DMS79 (cell line): ENCODE results near the gene HSPB8.
A peak's percentile ranks its signal among the peaks of the same experiment; 100 is the strongest.

ENCODE experiments used
- DNase-seq: peaks from one replicate; lab custom pipeline; 2025; lab: John Stamatoyannopoulos, UW

HSPB8 gene

DNA sequence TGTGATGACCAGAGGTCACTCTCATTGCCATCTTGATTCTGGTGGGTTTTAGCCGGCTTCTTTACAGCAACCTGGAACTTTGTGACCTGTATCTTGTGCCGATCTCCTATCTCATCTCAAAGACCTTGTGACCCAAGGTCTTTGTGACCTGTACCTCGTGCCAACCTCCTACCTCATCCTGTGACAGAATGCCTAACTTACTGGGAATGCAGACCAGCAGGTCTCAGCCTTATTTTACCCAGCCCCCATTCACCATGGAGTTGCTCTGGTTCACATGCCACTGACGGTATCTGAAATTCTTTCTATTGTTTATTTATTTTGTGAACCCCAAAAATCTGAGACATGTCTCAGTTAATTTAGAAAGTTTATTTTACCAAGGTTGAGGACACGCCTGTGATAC, 7.4 kb upstream of the HSPB8 start:
- no peak for DNase-seq

DNA sequence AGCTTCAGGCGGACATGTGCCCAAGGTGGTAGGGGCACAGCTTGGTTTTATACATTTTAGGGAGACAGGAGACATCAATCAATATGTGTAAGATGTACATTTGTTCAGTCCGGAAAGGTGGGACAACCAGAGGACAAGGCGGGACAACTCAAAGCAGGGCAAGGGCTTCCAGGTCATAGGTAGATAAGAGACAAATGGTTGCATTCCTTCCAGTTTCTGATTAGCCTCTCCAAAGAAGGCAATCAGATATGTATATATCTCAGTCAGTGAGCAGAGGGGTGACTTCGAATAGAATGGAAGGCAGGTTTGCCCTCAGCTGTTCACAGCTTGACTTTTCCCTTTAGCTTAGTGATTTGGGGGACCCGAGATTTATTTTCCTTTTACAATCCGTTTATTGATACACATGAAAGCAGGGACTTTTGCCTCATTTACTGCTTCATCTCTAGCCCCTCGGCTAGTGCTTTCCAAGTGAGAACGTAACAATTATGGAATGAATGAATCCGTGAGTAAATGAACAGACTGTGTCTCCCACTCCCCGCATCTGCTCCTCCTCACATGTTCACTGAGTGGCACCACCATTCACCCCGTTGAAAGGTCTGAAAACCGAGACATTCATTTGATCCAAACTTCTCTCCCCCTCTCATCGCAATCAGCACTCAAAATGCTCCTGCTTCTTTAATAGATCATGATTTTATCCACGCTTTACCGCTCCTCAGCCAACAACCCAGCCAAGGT, 6.9 kb upstream of the HSPB8 start:
- DNase-seq = no peak

DNA sequence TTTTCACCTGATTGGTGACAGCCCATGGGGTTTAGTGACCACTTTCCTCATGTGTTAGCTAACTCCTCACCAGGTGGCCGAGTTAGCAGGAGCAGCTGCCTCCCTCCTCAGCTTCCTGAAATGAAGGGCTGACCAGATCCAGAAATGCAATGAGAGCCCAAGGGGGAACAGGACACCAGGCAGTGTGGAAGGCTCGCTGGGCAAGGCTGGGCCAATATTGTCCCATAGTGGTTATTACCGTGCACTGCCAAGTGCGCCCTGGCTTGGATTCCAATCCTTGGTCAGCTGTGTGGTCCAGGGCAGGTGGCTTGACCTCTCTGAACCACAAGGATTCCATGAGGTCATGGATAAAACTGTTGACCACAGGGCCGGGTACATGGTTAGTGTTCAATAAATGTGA, 3.6 kb upstream of the HSPB8 start:
- DNase-seq = no peak

DNA sequence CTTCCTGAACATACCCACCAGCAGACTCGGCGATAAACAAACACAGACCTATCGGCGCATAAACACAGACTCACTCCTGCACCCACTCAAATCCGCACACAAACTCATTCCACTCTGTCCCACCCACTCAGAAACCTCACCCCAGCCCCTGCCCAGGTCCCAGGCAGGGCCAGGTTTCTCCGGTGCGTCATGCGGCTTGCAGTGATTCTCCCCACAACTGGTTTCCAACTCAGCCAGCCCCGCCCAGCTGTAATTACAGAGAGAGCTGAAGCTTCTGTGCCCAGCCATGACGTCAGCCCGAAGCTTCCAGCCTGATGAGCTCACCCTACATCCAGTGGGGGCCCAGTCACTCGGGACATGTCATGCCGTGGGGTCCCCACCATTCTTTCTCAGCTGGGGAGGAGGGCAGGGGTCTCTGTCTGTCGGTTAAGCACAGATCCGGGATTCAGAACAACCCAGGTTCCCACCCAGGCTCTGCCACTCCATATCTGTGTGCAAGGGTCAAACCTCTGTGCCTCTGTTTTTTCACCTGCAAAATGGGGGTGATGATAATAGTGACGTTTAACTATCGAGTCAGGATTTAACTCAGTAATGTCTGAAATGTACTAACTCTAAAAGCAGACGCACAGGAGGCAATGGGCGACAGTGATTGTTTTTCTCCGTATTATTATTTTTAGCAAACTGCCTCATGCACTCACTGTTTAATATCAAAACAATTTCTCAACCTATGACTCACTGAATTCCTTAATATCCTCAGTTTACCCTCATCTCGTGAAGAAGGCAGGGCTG, 2.3 kb upstream of the HSPB8 start:
- peak; percentile 6 for DNase-seq

DNA sequence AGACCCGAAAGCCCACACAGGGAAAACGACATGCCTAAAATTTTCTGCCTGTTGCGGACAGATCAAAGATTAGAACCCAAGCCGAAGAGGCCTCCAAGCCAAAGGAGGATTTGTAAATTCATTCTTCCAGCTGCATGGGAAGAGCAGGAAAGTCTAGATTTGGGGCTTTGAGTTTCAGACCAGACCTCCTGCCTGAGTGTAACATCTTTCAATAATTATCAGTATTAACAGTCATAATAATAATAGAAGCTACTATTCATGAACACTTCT, 1.7 kb upstream of the HSPB8 start:
- DNase-seq = no peak

DNA sequence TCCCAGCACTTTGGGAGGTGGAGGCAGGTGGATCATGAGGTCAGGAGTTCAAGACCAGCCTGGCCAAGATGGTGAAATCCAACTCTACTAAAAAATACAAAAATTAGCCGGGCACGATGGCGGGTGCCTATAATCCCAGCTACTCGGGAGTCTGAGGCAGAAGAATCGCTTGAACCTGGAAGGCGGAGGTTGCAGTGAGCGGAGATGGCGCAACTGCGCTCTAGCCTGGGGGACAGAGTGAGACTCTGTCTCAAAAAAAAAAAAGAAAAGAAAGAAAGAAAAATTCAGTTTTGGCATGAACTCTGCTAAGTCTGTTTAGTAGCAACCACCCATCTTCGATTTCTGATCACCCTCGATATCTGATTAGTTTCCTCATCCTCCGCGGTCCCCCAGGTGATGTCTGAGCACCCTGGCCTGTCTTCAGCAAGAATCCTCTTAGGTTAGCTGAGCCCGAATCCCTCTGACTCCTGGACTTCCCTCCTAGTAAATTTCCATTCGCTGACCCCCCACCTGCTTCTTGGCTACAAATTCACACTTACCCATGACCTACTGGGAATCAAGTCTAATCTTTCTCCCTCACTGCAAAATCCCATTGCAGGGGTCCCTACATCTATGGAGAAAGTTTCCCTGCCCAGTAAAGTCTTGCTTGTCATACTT, 879 bp upstream of the HSPB8 start:
- DNase-seq = no peak

- no peak for DNase-seq
Observed at GRCh38 chr12:119179335-119180021, 747 bp downstream of the HSPB8 start.

GRCh38 chr12:119180380-119181040, 1.8 kb downstream of the HSPB8 start:
- DNase-seq = no peak

GRCh38 chr12:119181202-119181601, 2.5 kb downstream of the HSPB8 start:
- no peak for DNase-seq

GRCh38 chr12:119181944-119182343, 3.2 kb downstream of the HSPB8 start:
- DNase-seq = no peak

DNA sequence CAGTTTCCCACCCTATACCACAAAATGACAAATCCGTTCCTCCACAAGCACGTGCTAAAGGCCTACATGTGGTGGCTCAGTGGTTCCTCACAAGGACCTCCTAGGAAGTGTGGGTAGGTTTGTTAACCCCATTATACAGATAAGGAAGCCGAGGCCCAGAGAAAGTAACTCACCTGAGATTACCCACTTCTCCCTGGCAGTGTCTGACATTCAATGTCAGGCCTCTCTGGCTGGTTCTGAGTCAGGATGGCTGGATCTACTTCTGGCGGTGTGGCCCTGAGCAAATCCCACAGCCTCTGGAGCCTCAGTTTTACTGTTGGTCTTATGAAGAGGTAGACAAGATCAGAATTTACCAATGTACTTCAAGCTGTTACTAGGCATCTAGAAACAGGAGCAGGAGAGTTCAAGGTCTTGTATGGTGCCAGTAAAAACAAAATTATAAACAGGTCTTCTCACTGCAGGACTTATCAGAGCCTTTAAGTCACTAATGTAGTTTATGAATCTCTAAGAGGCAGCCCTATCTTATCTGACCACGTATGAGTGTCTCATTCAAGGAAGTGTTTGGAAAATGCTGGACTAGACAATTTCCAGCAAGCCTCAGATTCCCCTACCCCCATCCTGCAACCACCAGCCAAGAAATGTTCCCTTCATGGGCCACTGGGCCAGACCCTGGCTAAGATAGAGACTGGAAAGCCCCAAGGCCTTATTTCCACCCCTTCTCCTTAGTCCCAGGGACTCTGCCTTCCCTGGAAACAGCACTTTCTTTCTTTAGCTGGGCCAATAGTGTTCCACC, 4.2 kb downstream of the HSPB8 start:
- no peak for DNase-seq

DNA sequence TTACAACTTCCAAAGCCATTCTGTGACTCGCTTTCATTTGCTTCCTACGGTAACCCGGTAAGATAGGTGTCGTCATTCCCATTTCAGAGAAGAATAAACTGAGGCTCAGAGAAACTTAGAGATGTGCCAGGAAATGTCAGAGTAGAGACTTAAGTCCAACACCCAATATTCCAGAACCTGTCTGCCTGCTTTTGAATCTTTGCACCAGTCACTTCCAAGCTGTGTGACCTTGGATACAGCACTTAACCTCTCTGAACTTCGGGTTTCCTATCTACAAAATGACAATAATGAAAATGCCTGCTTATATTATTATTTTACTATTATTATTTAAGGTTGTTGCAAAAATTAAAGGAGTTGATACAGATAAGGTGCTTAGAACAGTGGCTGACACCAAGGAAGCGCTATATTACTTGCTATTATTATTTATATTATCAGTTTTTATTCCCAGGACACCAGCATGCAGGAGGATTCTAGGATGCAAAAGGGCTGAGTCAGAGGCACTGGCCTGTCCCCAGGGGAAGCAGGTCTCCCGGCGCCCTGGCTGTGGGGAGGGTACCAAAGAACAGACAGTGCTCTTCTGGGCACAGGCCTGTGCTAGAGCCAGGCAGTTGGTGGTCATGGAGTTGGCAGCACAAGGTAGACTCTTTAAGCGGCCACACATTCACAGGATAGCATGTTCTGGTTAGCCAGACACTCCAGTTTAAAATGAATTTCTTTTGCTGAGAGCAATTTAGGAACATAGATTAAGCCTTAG, 5.4 kb downstream of the HSPB8 start:
- DNase-seq = no peak

GRCh38 chr12:119195256-119195655, 16.5 kb downstream of the HSPB8 start:
- DNase-seq = no peak

GRCh38 chr12:119198440-119198839, 19.7 kb downstream of the HSPB8 start:
- no peak for DNase-seq

DNA sequence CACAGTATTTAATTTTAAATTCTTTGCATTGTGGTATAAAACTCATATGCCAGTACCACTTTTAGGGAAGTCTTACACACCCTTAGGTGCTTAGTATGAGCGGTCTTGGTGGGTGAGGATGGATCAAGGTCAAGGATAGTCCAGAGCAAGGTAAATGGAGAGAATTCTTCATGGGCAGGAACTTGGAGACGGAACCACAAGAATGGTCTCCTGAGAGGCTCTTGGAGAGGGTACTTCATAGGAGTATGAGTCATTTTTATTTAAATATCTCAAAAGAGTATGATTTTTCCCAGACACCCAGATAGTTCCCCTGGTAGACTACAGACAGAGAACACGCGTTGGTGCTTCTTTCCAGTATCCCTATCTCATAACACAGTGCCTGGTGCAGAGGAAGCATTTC, 21.9 kb downstream of the HSPB8 start:
- peak; percentile 61 for DNase-seq

- peak; percentile 97 for DNase-seq
Observed at GRCh38 chr12:119201789-119202543, 23.2 kb downstream of the HSPB8 start.

GRCh38 chr12:119202544-119202943, 23.8 kb downstream of the HSPB8 start:
- peak; percentile 81 for DNase-seq

DNA sequence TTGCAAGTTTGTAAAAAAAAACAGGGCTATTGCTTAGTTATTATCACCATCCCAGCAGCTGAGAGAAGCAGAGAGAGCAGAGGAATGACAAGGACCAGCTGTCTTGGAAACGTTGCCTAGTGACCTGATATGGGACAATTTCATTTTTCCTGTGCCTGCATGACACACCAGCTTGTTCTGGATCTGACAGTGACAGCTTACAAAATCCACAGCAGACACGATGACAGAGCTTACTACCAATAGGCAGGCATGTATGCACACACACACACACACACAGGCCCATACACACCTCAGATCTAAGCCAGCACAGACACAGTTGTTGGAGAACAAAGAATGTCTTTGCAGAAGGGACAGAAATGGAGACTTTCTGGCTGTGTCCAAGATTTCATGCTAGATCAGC, 25.4 kb downstream of the HSPB8 start:
- no peak for DNase-seq

DNA sequence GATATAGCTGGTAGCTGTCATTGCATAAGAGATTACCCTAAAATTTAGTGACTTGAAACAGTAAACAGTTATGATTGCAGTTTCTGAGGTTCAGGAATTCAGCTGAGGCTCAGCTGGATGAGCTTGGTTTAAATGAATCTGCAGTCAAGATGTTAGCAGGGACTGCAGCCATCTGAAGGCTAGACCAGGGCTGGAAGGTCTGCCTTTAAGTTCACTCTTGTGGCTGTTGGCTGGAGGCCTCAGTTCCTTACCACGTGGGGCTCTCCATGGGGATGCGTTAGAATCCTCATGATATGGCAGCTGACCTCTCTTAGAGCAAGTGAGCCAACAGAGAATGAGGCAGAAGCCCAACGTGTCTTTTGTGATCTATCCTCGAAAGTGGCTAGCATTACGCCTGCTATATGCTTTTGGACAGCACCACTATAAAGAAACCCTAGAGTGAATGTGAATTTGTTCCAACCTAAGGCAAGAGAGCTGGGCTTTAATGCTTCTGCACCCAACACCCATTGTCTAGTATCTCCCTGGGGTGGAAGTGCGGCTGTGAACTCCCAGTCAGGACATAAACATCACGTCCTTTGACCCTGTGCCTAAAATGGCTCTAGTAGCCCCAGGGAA, 26.0 kb downstream of the HSPB8 start:
- DNase-seq = no peak
